ENCODE results near the gene CCDC85A. TPM values are rescaled to one million over a fixed set of nuclear protein-coding genes. Genes with fewer than 3 reads are reported as not detected.
"Not testable (repeated sequence)": the region's sequence is repeated elsewhere in the genome, so short reads cannot be mapped to it uniquely, and the experiment has no call there.

CCDC85A gene
- total RNA-seq (2014; rRNA removed; shearing (Covaris generic)), result 0.80 TPM in 1 of 2 replicates, not detected in the other

GRCh38 chr2:56183643-56184499, at the start of gene CCDC85A:
Gene CCDC85A (plus strand): TSS chr2:56183990. CDS start chr2:56184625, 635 bp downstream.
- peak; percentile 89 for DNase-seq (ENCODE audit: low spot score)
- in situ Hi-C loops (cut with HindIII; ENCODE audit: low sequenced_read_pairs), result no loop called here

- in situ Hi-C loops (cut with HindIII; ENCODE audit: low sequenced_read_pairs), result no loop called here
These were observed 48.9 kb upstream of the CCDC85A start for GRCh38 chr2:56134861-56135260.

GRCh38 chr2:56142497-56143061, 41.2 kb upstream of the CCDC85A start:
- in situ Hi-C loops (cut with HindIII; ENCODE audit: low sequenced_read_pairs), result not testable (repeated sequence)

More at GRCh38 chr2:56134861-56135260, 48.9 kb upstream of the CCDC85A start:
- no peak for DNase-seq (ENCODE audit: low spot score)

GRCh38 chr2:56147907-56148306, 35.9 kb upstream of the CCDC85A start:
- in situ Hi-C loops (cut with HindIII; ENCODE audit: low sequenced_read_pairs), result no loop called here
- no peak for DNase-seq (ENCODE audit: low spot score)

More at GRCh38 chr2:56142497-56143061, 41.2 kb upstream of the CCDC85A start:
- not testable (repeated sequence) for DNase-seq (ENCODE audit: low spot score)

- no peak for DNase-seq (ENCODE audit: low spot score)
- in situ Hi-C loops (cut with HindIII; ENCODE audit: low sequenced_read_pairs), result no loop called here
These were observed 35.0 kb upstream of the CCDC85A start for GRCh38 chr2:56148825-56149224.

GRCh38 chr2:56151841-56152240, 31.9 kb upstream of the CCDC85A start:
- DNase-seq (ENCODE audit: low spot score), result no peak
- in situ Hi-C loops (cut with HindIII; ENCODE audit: low sequenced_read_pairs), result no loop called here

GRCh38 chr2:56155188-56155587, 28.6 kb upstream of the CCDC85A start:
- no peak for DNase-seq (ENCODE audit: low spot score)
- in situ Hi-C loops (cut with HindIII; ENCODE audit: low sequenced_read_pairs), result no loop called here

- DNase-seq (ENCODE audit: low spot score); in situ Hi-C loops (cut with HindIII; ENCODE audit: low sequenced_read_pairs): not testable (repeated sequence)
These were observed 23.9 kb upstream of the CCDC85A start for GRCh38 chr2:56159875-56160274.

- in situ Hi-C loops (cut with HindIII; ENCODE audit: low sequenced_read_pairs), result no loop called here
- DNase-seq (ENCODE audit: low spot score), result no peak
These were observed 15.9 kb upstream of the CCDC85A start for GRCh38 chr2:56167616-56168562.

GRCh38 chr2:56169521-56169920, 14.3 kb upstream of the CCDC85A start:
- in situ Hi-C loops (cut with HindIII; ENCODE audit: low sequenced_read_pairs), result no loop called here
- DNase-seq (ENCODE audit: low spot score), result no peak

- in situ Hi-C loops (cut with HindIII; ENCODE audit: low sequenced_read_pairs), result no loop called here
- no peak for DNase-seq (ENCODE audit: low spot score)
These were observed 13.3 kb upstream of the CCDC85A start for GRCh38 chr2:56170504-56170903.

- DNase-seq (ENCODE audit: low spot score), result no peak
- in situ Hi-C loops (cut with HindIII; ENCODE audit: low sequenced_read_pairs), result no loop called here
These were observed 12.8 kb upstream of the CCDC85A start for GRCh38 chr2:56170988-56171387.

GRCh38 chr2:56175779-56176178, 8.0 kb upstream of the CCDC85A start:
- DNase-seq (ENCODE audit: low spot score), result no peak
- in situ Hi-C loops (cut with HindIII; ENCODE audit: low sequenced_read_pairs), result no loop called here

- no peak for DNase-seq (ENCODE audit: low spot score)
- in situ Hi-C loops (cut with HindIII; ENCODE audit: low sequenced_read_pairs), result no loop called here
These were observed 6.2 kb upstream of the CCDC85A start for GRCh38 chr2:56177420-56178220.

GRCh38 chr2:56179931-56180330, 3.9 kb upstream of the CCDC85A start:
- DNase-seq (ENCODE audit: low spot score), result no peak
- in situ Hi-C loops (cut with HindIII; ENCODE audit: low sequenced_read_pairs), result no loop called here

GRCh38 chr2:56182420-56182819, 1.4 kb upstream of the CCDC85A start:
- DNase-seq (ENCODE audit: low spot score), result no peak
- in situ Hi-C loops (cut with HindIII; ENCODE audit: low sequenced_read_pairs), result no loop called here

- peak; percentile 14 for DNase-seq (ENCODE audit: low spot score)
- in situ Hi-C loops (cut with HindIII; ENCODE audit: low sequenced_read_pairs), result no loop called here
These were observed 766 bp downstream of the CCDC85A start for GRCh38 chr2:56184500-56185011.

GRCh38 chr2:56185101-56185581, 1.4 kb downstream of the CCDC85A start:
- peak; percentile 37 for DNase-seq (ENCODE audit: low spot score)
- in situ Hi-C loops (cut with HindIII; ENCODE audit: low sequenced_read_pairs), result no loop called here

All from G401 (cell line).